ENCODE data around the gene PLAA. TPM values are rescaled to one million over a fixed set of nuclear protein-coding genes. Genes with fewer than 3 reads are reported as not detected.

Gene PLAA
- total RNA-seq (2021; ENCODE audit: unreplicated experiment) (13.3 TPM), Bru-seq, nascent RNA (percentile 67 among the genes with signal in this experiment), BruChase-seq, experiment 1, labeled RNA remaining after a 2-hour chase (percentile 61 among the genes with signal in this experiment), BruChase-seq, experiment 2, labeled RNA remaining after a 6-hour chase (percentile 65 among the genes with signal in this experiment)
- polyA plus RNA-seq (2012; ENCODE audit: insufficient read length), result 13.1 TPM
- long read RNA-seq, full-length matches to known transcripts, result 30 of 39 reads
- long read RNA-seq, partial matches to known transcripts, result 4 of 39 reads
- long read RNA-seq, other reads (novel, unspliced or antisense), result 5 of 39 reads

DNA sequence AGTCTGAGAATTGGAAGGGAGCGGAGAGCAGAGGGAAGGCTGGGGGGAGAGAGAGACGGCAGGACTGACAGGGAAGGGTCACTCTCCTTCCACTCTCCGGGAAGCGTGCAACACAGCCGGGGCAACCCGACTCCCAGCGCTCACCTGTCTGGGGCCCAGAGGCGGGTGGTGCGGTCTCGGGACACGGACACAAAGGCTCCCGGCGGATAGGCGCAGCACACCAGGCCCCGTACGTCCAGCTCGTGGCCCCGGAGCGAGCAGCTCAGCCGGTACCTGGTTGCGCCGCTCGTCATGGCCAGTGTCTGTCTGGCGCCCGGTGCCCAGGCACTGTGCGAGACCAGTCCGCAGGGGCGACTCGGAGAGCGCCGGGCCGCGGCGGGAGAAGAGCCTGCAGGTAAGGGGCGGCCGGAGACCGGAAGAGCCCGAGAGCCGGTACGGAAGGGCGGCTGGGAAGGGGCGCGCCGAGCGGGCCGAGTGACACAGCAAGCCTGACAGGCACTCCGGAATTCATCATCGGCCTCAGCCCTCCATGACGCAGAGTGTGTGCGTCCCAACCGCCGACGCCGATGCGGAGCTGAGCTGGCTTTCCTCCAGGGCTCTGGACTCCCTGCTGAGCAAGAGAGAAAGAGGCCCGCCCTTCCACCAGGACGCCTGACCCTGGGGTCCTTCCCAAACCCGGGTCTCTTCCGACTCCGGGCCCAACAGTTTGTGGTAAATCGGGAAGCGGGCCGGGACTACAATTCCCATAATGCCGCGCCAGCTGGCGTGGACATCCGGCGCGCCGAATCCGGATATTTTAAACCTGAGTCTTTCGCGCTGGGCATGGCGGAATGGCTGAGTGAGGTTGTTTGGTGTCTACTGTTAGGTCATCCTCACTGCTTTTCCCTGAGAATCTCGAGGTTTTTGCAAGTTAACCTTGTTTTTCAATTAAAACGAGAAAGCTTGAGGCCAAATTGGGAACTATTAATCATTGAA, at the start of gene PLAA:
Gene PLAA, minus strand, starts transcription at position 490 of the 975 bp plus-strand sequence. Its CDS starts 197 bp downstream, at position 293.
- BruUV-seq (replicated peaks), result no TSS peak
- ATAC-seq (peak; percentile 99), DNase-seq (ENCODE audit: low read depth, low spot score) (no peak)
- no peaks in the 10 kb centered on the region; the same call in none of the 2 replicates for H3K36me3 ChIP-seq (ENCODE audit: control insufficient read depth, insufficient read depth, low read length)
- H3K27me3 ChIP-seq (ENCODE audit: control insufficient read depth, insufficient read depth, low read length), result no peaks in the 10 kb centered on the region
- peak within 1 kb of the TSS; percentile 66 to 74 for H3K4me3 ChIP-seq (ENCODE audit: low read depth in 2 of 2, low read length in 2 of 2)
- no peaks in the 10 kb centered on the region; the same call in 1 of the 2 replicates for H3K4me1 ChIP-seq (ENCODE audit: control insufficient read depth, insufficient read depth, low read length)
- TF ChIP-seq, protein P1, sequence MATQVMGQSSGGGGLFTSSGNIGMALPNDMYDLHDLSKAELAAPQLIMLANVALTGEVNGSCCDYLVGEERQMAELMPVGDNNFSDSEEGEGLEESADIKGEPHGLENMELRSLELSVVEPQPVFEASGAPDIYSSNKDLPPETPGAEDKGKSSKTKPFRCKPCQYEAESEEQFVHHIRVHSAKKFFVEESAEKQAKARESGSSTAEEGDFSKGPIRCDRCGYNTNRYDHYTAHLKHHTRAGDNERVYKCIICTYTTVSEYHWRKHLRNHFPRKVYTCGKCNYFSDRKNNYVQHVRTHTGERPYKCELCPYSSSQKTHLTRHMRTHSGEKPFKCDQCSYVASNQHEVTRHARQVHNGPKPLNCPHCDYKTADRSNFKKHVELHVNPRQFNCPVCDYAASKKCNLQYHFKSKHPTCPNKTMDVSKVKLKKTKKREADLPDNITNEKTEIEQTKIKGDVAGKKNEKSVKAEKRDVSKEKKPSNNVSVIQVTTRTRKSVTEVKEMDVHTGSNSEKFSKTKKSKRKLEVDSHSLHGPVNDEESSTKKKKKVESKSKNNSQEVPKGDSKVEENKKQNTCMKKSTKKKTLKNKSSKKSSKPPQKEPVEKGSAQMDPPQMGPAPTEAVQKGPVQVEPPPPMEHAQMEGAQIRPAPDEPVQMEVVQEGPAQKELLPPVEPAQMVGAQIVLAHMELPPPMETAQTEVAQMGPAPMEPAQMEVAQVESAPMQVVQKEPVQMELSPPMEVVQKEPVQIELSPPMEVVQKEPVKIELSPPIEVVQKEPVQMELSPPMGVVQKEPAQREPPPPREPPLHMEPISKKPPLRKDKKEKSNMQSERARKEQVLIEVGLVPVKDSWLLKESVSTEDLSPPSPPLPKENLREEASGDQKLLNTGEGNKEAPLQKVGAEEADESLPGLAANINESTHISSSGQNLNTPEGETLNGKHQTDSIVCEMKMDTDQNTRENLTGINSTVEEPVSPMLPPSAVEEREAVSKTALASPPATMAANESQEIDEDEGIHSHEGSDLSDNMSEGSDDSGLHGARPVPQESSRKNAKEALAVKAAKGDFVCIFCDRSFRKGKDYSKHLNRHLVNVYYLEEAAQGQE (IDR thresholded peaks at IDR 0.05; ENCODE audit: insufficient read depth in 1 of 2, low read depth in 2 of 2, low read length in 1 of 2), result no peak
- TF ChIP-seq, protein P2, sequence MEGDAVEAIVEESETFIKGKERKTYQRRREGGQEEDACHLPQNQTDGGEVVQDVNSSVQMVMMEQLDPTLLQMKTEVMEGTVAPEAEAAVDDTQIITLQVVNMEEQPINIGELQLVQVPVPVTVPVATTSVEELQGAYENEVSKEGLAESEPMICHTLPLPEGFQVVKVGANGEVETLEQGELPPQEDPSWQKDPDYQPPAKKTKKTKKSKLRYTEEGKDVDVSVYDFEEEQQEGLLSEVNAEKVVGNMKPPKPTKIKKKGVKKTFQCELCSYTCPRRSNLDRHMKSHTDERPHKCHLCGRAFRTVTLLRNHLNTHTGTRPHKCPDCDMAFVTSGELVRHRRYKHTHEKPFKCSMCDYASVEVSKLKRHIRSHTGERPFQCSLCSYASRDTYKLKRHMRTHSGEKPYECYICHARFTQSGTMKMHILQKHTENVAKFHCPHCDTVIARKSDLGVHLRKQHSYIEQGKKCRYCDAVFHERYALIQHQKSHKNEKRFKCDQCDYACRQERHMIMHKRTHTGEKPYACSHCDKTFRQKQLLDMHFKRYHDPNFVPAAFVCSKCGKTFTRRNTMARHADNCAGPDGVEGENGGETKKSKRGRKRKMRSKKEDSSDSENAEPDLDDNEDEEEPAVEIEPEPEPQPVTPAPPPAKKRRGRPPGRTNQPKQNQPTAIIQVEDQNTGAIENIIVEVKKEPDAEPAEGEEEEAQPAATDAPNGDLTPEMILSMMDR (IDR thresholded peaks at IDR 0.05), result no peak
- TF ChIP-seq TCF7L2 (IDR thresholded peaks at IDR 0.05; ENCODE audit: low read depth, low read length) (no peak), SIN3A (IDR thresholded peaks at IDR 0.05; ENCODE audit: borderline replicate concordance, insufficient read depth, low read depth, low read length) (no peak), POLR2AphosphoS5 (IDR thresholded peaks at IDR 0.05; ENCODE audit: low read depth, low read length) (no peak)
- no peaks in the 10 kb centered on the region for H3K9me3 ChIP-seq (ENCODE audit: control insufficient read depth, insufficient read depth, low read depth, low read length)
- peak within 1 kb of the TSS; percentile 79 for H3K27ac ChIP-seq (ENCODE audit: low read length)
- ChIA-PET CTCF (no interaction called here), POLR2A (no interaction called here)
- in situ Hi-C loops (cut with HindIII; ENCODE audit: low pct_unique_long_range_greater_than_20kb, low sequenced_read_pairs) (no loop called here), intact Hi-C loops (cut with micrococcal nuclease; ENCODE audit: unreplicated experiment) (no loop called here)

DNA sequence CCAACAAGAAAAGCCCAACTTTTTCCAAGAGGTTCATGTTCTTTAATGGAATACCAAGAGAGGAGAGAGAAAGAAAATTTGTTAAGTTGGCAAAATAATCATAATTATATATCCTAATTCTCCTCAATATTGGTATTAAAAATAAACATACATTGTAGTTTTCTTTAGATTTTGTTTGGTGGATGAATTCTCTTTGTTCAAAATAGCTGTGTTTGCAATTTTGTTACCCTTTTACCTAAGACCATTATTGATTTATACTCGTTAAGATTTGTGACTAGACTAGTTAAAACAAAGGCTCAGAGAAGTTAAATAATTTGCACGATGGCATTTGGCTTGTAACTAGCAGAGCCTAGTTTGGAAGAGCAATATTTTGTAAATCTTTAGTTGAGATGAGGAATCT, 48.8 kb upstream of the PLAA start:
- no peaks in the 10 kb centered on the region for H3K27me3 ChIP-seq (ENCODE audit: control insufficient read depth, insufficient read depth, low read length)
- no peak for TF ChIP-seq SIN3A (IDR thresholded peaks at IDR 0.05; ENCODE audit: borderline replicate concordance, insufficient read depth, low read depth, low read length)
- TF ChIP-seq, protein P1 (IDR thresholded peaks at IDR 0.05; ENCODE audit: insufficient read depth in 1 of 2, low read depth in 2 of 2, low read length in 1 of 2), result no peak
- TF ChIP-seq TCF7L2 (IDR thresholded peaks at IDR 0.05; ENCODE audit: low read depth, low read length), result no peak
- no peak for TF ChIP-seq POLR2AphosphoS5 (IDR thresholded peaks at IDR 0.05; ENCODE audit: low read depth, low read length)
- TF ChIP-seq, protein P2 (IDR thresholded peaks at IDR 0.05), result no peak
- H3K9me3 ChIP-seq (ENCODE audit: control insufficient read depth, insufficient read depth, low read depth, low read length), result no peaks in the 10 kb centered on the region
- no peaks in the 10 kb centered on the region for H3K36me3 ChIP-seq (ENCODE audit: control insufficient read depth, insufficient read depth, low read length)
- intact Hi-C loops (cut with micrococcal nuclease; ENCODE audit: unreplicated experiment), result no loop called here
- DNase-seq (ENCODE audit: low read depth, low spot score) (no peak), ATAC-seq (no peak)
- no peaks in the 10 kb centered on the region for H3K4me1 ChIP-seq (ENCODE audit: control insufficient read depth, insufficient read depth, low read length)
- in situ Hi-C loops (cut with HindIII; ENCODE audit: low pct_unique_long_range_greater_than_20kb, low sequenced_read_pairs), result no loop called here
- no peak overlapping the region for H3K4me3 ChIP-seq (ENCODE audit: low read depth in 2 of 2, low read length in 2 of 2)
- BruUV-seq (replicated peaks), result no TSS peak
- no peak overlapping the region for H3K27ac ChIP-seq (ENCODE audit: low read length)
- ChIA-PET CTCF (no interaction called here), POLR2A (no interaction called here)

All from Panc1 (cell line).